HepG2 (cell line): ENCODE results near the gene FAM53B. TPM values are rescaled to one million over a fixed set of nuclear protein-coding genes. Genes with fewer than 3 reads are reported as not detected.

ENCODE experiments used
- ATAC-seq: fragments of 200-7000 bp; cut with Tn5 transposase; 3 replicates; pipeline ENCODE4 v1.9.1; 2020; ENCODE audit warnings: mild to moderate bottlenecking, moderate library complexity
- BruUV-seq: library from RNA; stranded (reverse); fragments of 400-500 nt; replicated peaks from 2 replicates; lab custom pipeline; 2021; lab: Mats Ljungman, UMichigan
- CTCF ChIA-PET: fragments of 300-600 bp; formaldehyde crosslinking; extraction: SDS; loops from one replicate; lab custom pipeline; 2021; ENCODE audit warnings: low total read pairs, inconsistent platforms, low intra/inter-chr PET ratio; lab: Yijun Ruan, JAX
- POLR2A ChIA-PET: fragments of 350-600 bp; sonication (Branson Sonifier 250); formaldehyde crosslinking; loops from one replicate; lab custom pipeline; 2020; ENCODE audit warnings: antibody characterized with exemption, inconsistent platforms; lab: Yijun Ruan, JAX
- DNase-seq: peaks from one replicate; pipeline ENCODE4 v3.0.0-alpha.2; 2015; ENCODE audit warnings: low spot score
- FAIRE-seq: peaks from 3 replicates; lab custom pipeline; 2011; peaks lifted over from hg19 to GRCh38; lab: Jason Lieb, UNC
- H2AFZ ChIP-seq: one replicate; pipeline ENCODE4 v1.6.1; 2011; ENCODE audit warnings: low read length, inconsistent platforms
- H3K27ac ChIP-seq: fragments of 300-600 bp; 3 replicates; pipeline ENCODE4 v1.8.0; 2011; ENCODE audit warnings: mixed run types, mild to moderate bottlenecking, mixed read lengths, low read length, inconsistent platforms; ENCODE audit not compliant: insufficient read depth; ENCODE audit errors: extremely low read length
- H3K27me3 ChIP-seq, 2 experiments: fragments of 200-600 bp in 1 of 2; 2 replicates in 1 of 2; 3 replicates in 1 of 2; pipeline versions ENCODE4 v1.6.0 to v1.8.0; 2011; ENCODE audit warnings: low read length in 2 of 2, mild to moderate bottlenecking in 2 of 2, moderate library complexity in 2 of 2, inconsistent platforms in 1 of 2; ENCODE audit not compliant: insufficient read depth in 2 of 2, control insufficient read depth in 1 of 2
- H3K36me3 ChIP-seq, 2 experiments: fragments of 200-600 bp in 1 of 2; replicated peaks in 1 of 2; 2 replicates in 1 of 2; 3 replicates in 1 of 2; pipeline versions ENCODE4 v1.5.1 to v1.8.0; 2011; ENCODE audit warnings: low read length in 2 of 2, inconsistent platforms in 1 of 2; ENCODE audit not compliant: insufficient read depth in 2 of 2, control insufficient read depth in 1 of 2
- H3K4me1 ChIP-seq: 2 replicates; pipeline ENCODE4 v1.5.1; 2012; ENCODE audit warnings: low read length, inconsistent platforms; ENCODE audit not compliant: insufficient read depth
- H3K4me2 ChIP-seq: 2 replicates; pipeline ENCODE4 v1.6.0; 2011; ENCODE audit warnings: low read depth, low read length, inconsistent platforms
- H3K4me3 ChIP-seq, 3 experiments: fragments of 200-600 bp in 1 of 3; sonication (generic), shearing (Covaris generic) in 1 of 3; replicated peaks in 1 of 3; 2 replicates each; pipeline ENCODE4 v1.5.1; 2011 to 2016; ENCODE audit warnings: low read length in 3 of 3, inconsistent platforms in 2 of 3, low read depth in 2 of 3, mild to moderate bottlenecking in 2 of 3, control low read depth in 1 of 3, mixed read lengths in 1 of 3; ENCODE audit not compliant: insufficient read depth in 1 of 3
- H3K79me2 ChIP-seq: one replicate; pipeline ENCODE4 v1.6.1; 2011; ENCODE audit warnings: low read length, inconsistent platforms; ENCODE audit not compliant: insufficient read depth
- H3K9ac ChIP-seq: 2 replicates; pipeline ENCODE4 v1.6.0; 2011; ENCODE audit warnings: mild to moderate bottlenecking, low read depth, low read length, inconsistent platforms; ENCODE audit not compliant: insufficient read depth
- H3K9me3 ChIP-seq: 2 replicates; pipeline ENCODE4 v1.5.1; 2012; ENCODE audit warnings: mild to moderate bottlenecking, low read length
- H4K20me1 ChIP-seq: 2 replicates; pipeline ENCODE4 v1.6.0; 2011; ENCODE audit warnings: inconsistent platforms, mild to moderate bottlenecking, low read length, moderate library complexity; ENCODE audit not compliant: insufficient read depth
- HDAC1 ChIP-seq: sonication (generic); formaldehyde crosslinking; IDR thresholded peaks from 2 replicates; pipeline ENCODE4 v1.5.1; 2020; ENCODE audit warnings: mild to moderate bottlenecking, missing genetic modification reagents
- NFE2L2 ChIP-seq: fragments of 150-350 bp; IDR thresholded peaks from 2 replicates; pipeline ENCODE4 v1.6.1; 2014; ENCODE audit warnings: low read length
- POLR2AphosphoS2 ChIP-seq: IDR thresholded peaks from 2 replicates; pipeline ENCODE4 v1.6.1; 2011; ENCODE audit warnings: low read depth, low read length, improper control_type of control experiment
- POLR2AphosphoS5 ChIP-seq: IDR thresholded peaks from 2 replicates; pipeline ENCODE4 v1.6.1; 2012; ENCODE audit warnings: low read depth, low read length
- RXRA ChIP-seq: sonication (generic); formaldehyde crosslinking; IDR thresholded peaks from 2 replicates; pipeline ENCODE4 v1.5.1; 2020; ENCODE audit warnings: missing genetic modification reagents
- U2AF2 ChIP-seq: fragments of 200-400 bp; formaldehyde crosslinking; IDR thresholded peaks from 2 replicates; pipeline ENCODE4 v1.6.1; 2017; ENCODE audit warnings: low read depth, mild to moderate bottlenecking, low read length
- ZBTB25 ChIP-seq: IDR thresholded peaks from 2 replicates; pipeline ENCODE4 v1.6.1; 2018; ENCODE audit warnings: missing genetic modification reagents
- ZBTB39 ChIP-seq: sonication (generic); formaldehyde crosslinking; IDR thresholded peaks from 2 replicates; pipeline ENCODE4 v1.5.0; 2020; ENCODE audit warnings: missing genetic modification reagents
- ZFP82 ChIP-seq: sonication (generic); formaldehyde crosslinking; IDR thresholded peaks from 2 replicates; pipeline ENCODE4 v1.5.1; 2020; ENCODE audit warnings: mild to moderate bottlenecking, missing genetic modification reagents, borderline replicate concordance
- ZNF143 ChIP-seq: sonication (generic); formaldehyde crosslinking; IDR thresholded peaks from 2 replicates; pipeline ENCODE4 v1.4.0; 2020; ENCODE audit warnings: missing genetic modification reagents
- ZNF20 ChIP-seq: sonication (generic); formaldehyde crosslinking; IDR thresholded peaks from 2 replicates; pipeline ENCODE4 v1.4.0; 2020; ENCODE audit warnings: mild to moderate bottlenecking, moderate library complexity, missing genetic modification reagents
- ZNF644 ChIP-seq: IDR thresholded peaks from 2 replicates; pipeline ENCODE4 v1.6.1; 2016; ENCODE audit warnings: low read depth
- WGBS: methylation state at CpG from one replicate; pipeline ENCODE4 v1.1.6; 2017; ENCODE audit warnings: low lambda C conversion rate; 5-methylcytosine and 5-hydroxymethylcytosine counted together
- in situ Hi-C: cut with HindIII; loops from 2 replicates; pipeline ENCODE4 v1.10.0; 2017; ENCODE audit warnings: low pct_unique_long_range_greater_than_20kb; ENCODE audit not compliant: extremely low pct_ligation_motif_present
- intact Hi-C: fragments of 100-400 bp; cut with micrococcal nuclease; formaldehyde crosslinking; loops from one replicate; pipeline ENCODE4 v1.10.0; 2022; ENCODE audit not compliant: unreplicated experiment
- polyA plus RNA-seq, 8 experiments: library from polyadenylated mRNA; depleted of rRNA in 3 of 8; stranded (reverse) in 7 of 8; unstranded in 1 of 8; fragments of >200 nt; fragmentation: Illumina TruSeq in 4 of 8; extraction: Trizol in 4 of 8; gene quantifications; 2 replicates each; pipeline versions ENCODE4 v1.2.1 to v1.2.3, GENCODE V29; 2011 to 2016; ENCODE audit warnings: low read depth in 4 of 8, missing spikeins in 1 of 8, mixed read lengths in 1 of 8; ENCODE audit not compliant: insufficient read depth in 1 of 8
- total RNA-seq, 5 experiments: library from RNA; depleted of rRNA; stranded (reverse); fragments of >200 nt; fragmentation: Illumina TruSeq; extraction: Trizol; gene quantifications; 2 replicates each; pipeline ENCODE4 v1.2.3, GENCODE V29; 2016; ENCODE audit warnings: low read depth in 1 of 5

Gene FAM53B
- total and polyA plus RNA-seq, 2 of the 13 experiments (the other 11 are each of a cell fraction or from before 2014, with no cell fraction given), result 6.4 to 19.3 TPM

- Histone ChIP-seq H3K9me3 (no peaks in the 10 kb centered on the region), H3K9ac (no peak overlapping the region), H3K27me3 (no peaks in the 10 kb centered on the region), H3K36me3 (peaks cover 2 to 5% of the 10 kb centered on the region in 2 experiments; a peak in 3 of 5 replicates), H3K4me3 (no peak overlapping the region), H4K20me1 (no peaks in the 10 kb centered on the region), H3K79me2 (no peaks in the 10 kb centered on the region), H3K4me1 (peaks cover 14% of the 10 kb centered on the region), H3K27ac (no peak overlapping the region), H3K4me2 (no peak overlapping the region), H2AFZ (no peak overlapping the region)
- FAIRE-seq (no peak), ATAC-seq (no peak), DNase-seq (no peak)
- in situ Hi-C loops, result no loop called here
- TF ChIP-seq ZBTB25 (CRISPR knock-in tag) (no peak), ZNF644 (CRISPR knock-in tag) (no peak), POLR2AphosphoS5 (no peak), NFE2L2 (no peak), RXRA (CRISPR knock-in tag) (no peak), ZFP82 (CRISPR knock-in tag) (no peak), ZNF143 (CRISPR knock-in tag) (no peak), HDAC1 (CRISPR knock-in tag) (no peak), ZNF20 (CRISPR knock-in tag) (no peak), U2AF2 (no peak), ZBTB39 (CRISPR knock-in tag) (no peak), POLR2AphosphoS2 (no peak)
- POLR2A ChIA-PET, result no interaction called here
- CTCF ChIA-PET, result no interaction called here
- intact Hi-C loops, result no loop called here
- no TSS peak for BruUV-seq
- 72% methylated on average over 4 of the region's 4 CpGs for WGBS
Observed at GRCh38 chr10:124748953-124749645, 4.9 kb upstream of the FAM53B start.
